ENCODE results near the gene RAB1A. TPM values are rescaled to one million over a fixed set of nuclear protein-coding genes. Genes with fewer than 3 reads are reported as not detected.

The RAB1A gene
- total and polyA plus RNA-seq, 12 donors = 53.8 to 235 (median 136) TPM

GRCh38 chr2:65070856-65071255 lies 59.0 kb downstream of the RAB1A start:
- intact Hi-C loops (cut with DNase I) = no loop called here
- Histone ChIP-seq H3K36me3 (replicated peaks in 1 of 2) (peaks cover 0 to 38% of the 10 kb centered on the region in 2 donors), H3K4me1 (replicated peaks in 1 of 2) (peaks cover 18 to 57% of the 10 kb centered on the region in 2 donors), H3K27ac (peak overlapping the region; percentile 41 to 90 (median 86)), H3K9me3 (replicated peaks in 1 of 3) (no peaks in the 10 kb centered on the region), H3K27me3 (no peaks in the 10 kb centered on the region), H3K4me3 (no peak overlapping the region)
- 59 to 73% (median 64%) methylated on average over 6 of the region's 6 CpGs for WGBS, 4 donors
- DNase-seq = no peak
- TF ChIP-seq POLR2A (IDR thresholded peaks at IDR 0.05) = no peak
- TF ChIP-seq, protein P1, sequence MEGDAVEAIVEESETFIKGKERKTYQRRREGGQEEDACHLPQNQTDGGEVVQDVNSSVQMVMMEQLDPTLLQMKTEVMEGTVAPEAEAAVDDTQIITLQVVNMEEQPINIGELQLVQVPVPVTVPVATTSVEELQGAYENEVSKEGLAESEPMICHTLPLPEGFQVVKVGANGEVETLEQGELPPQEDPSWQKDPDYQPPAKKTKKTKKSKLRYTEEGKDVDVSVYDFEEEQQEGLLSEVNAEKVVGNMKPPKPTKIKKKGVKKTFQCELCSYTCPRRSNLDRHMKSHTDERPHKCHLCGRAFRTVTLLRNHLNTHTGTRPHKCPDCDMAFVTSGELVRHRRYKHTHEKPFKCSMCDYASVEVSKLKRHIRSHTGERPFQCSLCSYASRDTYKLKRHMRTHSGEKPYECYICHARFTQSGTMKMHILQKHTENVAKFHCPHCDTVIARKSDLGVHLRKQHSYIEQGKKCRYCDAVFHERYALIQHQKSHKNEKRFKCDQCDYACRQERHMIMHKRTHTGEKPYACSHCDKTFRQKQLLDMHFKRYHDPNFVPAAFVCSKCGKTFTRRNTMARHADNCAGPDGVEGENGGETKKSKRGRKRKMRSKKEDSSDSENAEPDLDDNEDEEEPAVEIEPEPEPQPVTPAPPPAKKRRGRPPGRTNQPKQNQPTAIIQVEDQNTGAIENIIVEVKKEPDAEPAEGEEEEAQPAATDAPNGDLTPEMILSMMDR (IDR thresholded peaks at IDR 0.05) = no peak

DNA sequence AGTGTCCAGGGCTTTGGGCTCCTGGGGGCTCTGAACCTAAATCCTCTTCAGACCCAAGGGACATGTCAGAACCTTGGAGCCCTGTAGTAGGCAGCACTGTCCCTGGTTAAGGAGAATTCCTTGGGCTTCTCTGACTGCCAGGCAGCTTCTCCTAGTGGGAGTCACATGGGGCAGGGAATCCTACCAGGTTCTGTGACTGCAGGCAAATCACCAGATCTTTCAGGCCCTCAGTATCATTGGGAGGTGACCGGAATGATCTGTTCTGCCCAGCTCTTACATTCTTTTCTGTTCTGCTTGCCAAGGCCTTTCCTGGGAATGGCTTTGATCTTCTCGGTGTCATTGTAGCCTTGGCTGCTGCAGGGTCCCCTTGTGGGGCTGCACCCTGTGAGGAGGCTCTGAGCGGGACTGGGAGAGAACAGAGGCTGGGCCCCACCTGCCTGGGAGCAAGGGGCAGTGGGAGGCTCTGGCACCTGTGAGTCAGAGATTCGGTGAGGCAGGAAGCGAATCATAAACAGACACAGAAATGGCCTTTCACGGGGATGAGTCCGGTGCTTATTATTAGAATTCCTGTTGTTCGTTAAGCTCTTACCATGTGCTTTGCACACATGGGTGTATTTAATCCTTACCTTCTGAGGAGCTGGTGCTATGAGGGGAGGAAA lies 59.6 kb downstream of the RAB1A start:
- H3K4me1 ChIP-seq (replicated peaks in 1 of 2) = peaks cover 18 to 57% of the 10 kb centered on the region in 2 donors
- WGBS, 4 donors = 16 to 32% (median 24%) methylated on average over 6 to 8 of the region's 8 CpGs
- H3K36me3 ChIP-seq (replicated peaks in 1 of 2) = peaks cover 0 to 38% of the 10 kb centered on the region in 2 donors
- H3K27ac ChIP-seq = peak overlapping the region; percentile 41 to 90 (median 86)
- DNase-seq = peak; percentile 55 to 89 (median 86)
- TF ChIP-seq, protein P1 (IDR thresholded peaks at IDR 0.05) = peak; percentile 33 to 57 (median 48)
- TF ChIP-seq POLR2A (IDR thresholded peaks at IDR 0.05) = peak in 1 of 2 donors; percentile 64
- intact Hi-C loops (cut with DNase I) = no loop called here
- H3K27me3 ChIP-seq = no peaks in the 10 kb centered on the region
- no peak overlapping the region for H3K4me3 ChIP-seq
- H3K9me3 ChIP-seq (replicated peaks in 1 of 3) = no peaks in the 10 kb centered on the region

DNA sequence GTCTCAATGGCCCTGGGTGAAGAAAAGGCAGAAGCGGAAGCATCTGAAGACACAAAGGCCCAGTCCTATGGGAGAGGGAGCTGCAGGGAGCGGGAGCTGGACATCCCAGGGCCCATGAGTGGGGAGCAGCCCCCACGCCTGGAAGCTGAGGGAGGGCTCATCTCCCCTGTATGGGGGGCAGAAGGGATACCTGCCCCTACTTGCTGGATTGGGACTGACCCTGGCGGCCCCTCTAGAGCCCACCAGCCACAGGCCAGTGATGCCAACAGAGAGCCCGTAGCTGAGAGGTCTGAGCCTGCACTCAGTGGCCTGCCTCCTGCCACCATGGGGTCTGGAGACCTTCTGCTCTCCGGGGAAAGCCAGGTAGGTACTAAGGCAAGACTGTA lies 60.5 kb downstream of the RAB1A start:
- Histone ChIP-seq H3K4me1 (replicated peaks in 1 of 2) (peaks cover 25 to 60% of the 10 kb centered on the region in 2 donors), H3K27me3 (no peaks in the 10 kb centered on the region), H3K36me3 (replicated peaks in 1 of 2) (peaks cover 0 to 38% of the 10 kb centered on the region in 2 donors), H3K9me3 (replicated peaks in 1 of 3) (no peaks in the 10 kb centered on the region), H3K27ac (peak overlapping the region; percentile 41 to 90 (median 86)), H3K4me3 (no peak overlapping the region)
- 81 to 93% (median 91%) methylated on average over 3 to 6 of the region's 6 CpGs for WGBS, 4 donors
- intact Hi-C loops (cut with DNase I) = loop anchor here (5.0 to 10.0 kb wide), 4 partner anchors 55 to 118 kb away; no protein-coding TSS in a partner anchor
- DNase-seq = no peak
- TF ChIP-seq, protein P1 (IDR thresholded peaks at IDR 0.05) = no peak
- no peak for TF ChIP-seq POLR2A (IDR thresholded peaks at IDR 0.05)

- H3K9me3 ChIP-seq (replicated peaks in 1 of 3) = no peaks in the 10 kb centered on the region
- WGBS, 4 donors = 63 to 76% (median 65%) methylated on average over 14 of the region's 14 CpGs
- H3K27me3 ChIP-seq = no peaks in the 10 kb centered on the region
- H3K4me1 ChIP-seq (replicated peaks in 1 of 2) = peaks cover 25 to 72% of the 10 kb centered on the region in 2 donors
- H3K4me3 ChIP-seq = no peak overlapping the region
- TF ChIP-seq, protein P1 (IDR thresholded peaks at IDR 0.05) = peak in 2 of 6 experiments; percentile 3 to 4
- no peak for TF ChIP-seq POLR2A (IDR thresholded peaks at IDR 0.05)
- intact Hi-C loops (cut with DNase I) = loop anchor here (5.0 to 10.0 kb wide), 4 partner anchors 57 to 119 kb away; no protein-coding TSS in a partner anchor
- peaks cover 0 to 23% of the 10 kb centered on the region in 2 donors for H3K36me3 ChIP-seq (replicated peaks in 1 of 2)
- H3K27ac ChIP-seq = no peak overlapping the region
- DNase-seq = no peak
Observed at GRCh38 chr2:65067806-65068553, 61.9 kb downstream of the RAB1A start.
